SU-DHL-6 (cell line): ENCODE data around the gene FBXW2.
A peak's percentile ranks its signal among the peaks of the same experiment; 100 is the strongest.
"Not testable (repeated sequence)": the region's sequence is repeated elsewhere in the genome, so short reads cannot be mapped to it uniquely, and the experiment has no call there.

Source experiments
- H2AFZ ChIP-seq: fragments of 200-600 bp; sonication (generic); 2 replicates; pipeline ENCODE4 v1.6.1; 2014; ENCODE audit warnings: low read depth, mild to moderate bottlenecking, moderate library complexity, mixed read lengths, antibody characterized with exemption, low read length; ENCODE audit not compliant: severe bottlenecking
- H3F3A ChIP-seq: fragments of 200-600 bp; shearing (Covaris generic); 2 replicates; pipeline ENCODE4 v1.6.0; 2016; ENCODE audit warnings: antibody characterized with exemption, mild to moderate bottlenecking; ENCODE audit not compliant: insufficient read depth
- H3K27ac ChIP-seq: fragments of 200-600 bp; sonication (generic); 2 replicates; pipeline ENCODE4 v1.5.1; 2016; ENCODE audit warnings: low read depth, mild to moderate bottlenecking, low read length, moderate library complexity, mixed read lengths
- H3K27me3 ChIP-seq: fragments of 200-600 bp; sonication (generic), shearing (Covaris generic); 2 replicates; pipeline ENCODE4 v1.6.0; 2014; ENCODE audit warnings: mild to moderate bottlenecking, low read length
- H3K36me3 ChIP-seq: fragments of 200-600 bp; sonication (generic); 2 replicates; pipeline ENCODE4 v1.6.1; 2014; ENCODE audit warnings: mild to moderate bottlenecking, low read length, mixed read lengths
- H3K4me2 ChIP-seq: fragments of 300-600, 200-600 bp; shearing (Covaris generic), sonication (generic); 2 replicates; pipeline ENCODE4 v1.6.0; 2014; ENCODE audit warnings: low read length, low read depth, mild to moderate bottlenecking; ENCODE audit not compliant: poor library complexity, severe bottlenecking
- H3K4me3 ChIP-seq: fragments of 200-600 bp; sonication (generic); 2 replicates; pipeline ENCODE4 v1.5.1; 2014; ENCODE audit warnings: antibody characterized with exemption, low read length, mild to moderate bottlenecking, mixed read lengths; ENCODE audit not compliant: insufficient read depth, poor library complexity, severe bottlenecking
- H3K79me2 ChIP-seq: fragments of 200-600 bp; sonication (generic); 2 replicates; pipeline ENCODE4 v1.6.1; 2014; ENCODE audit warnings: mild to moderate bottlenecking, low read length, moderate library complexity; ENCODE audit not compliant: insufficient read depth
- H3K9ac ChIP-seq: fragments of 200-600 bp; sonication (generic); 2 replicates; pipeline ENCODE4 v1.7.0; 2014; ENCODE audit warnings: mild to moderate bottlenecking, low read length
- H3K9me2 ChIP-seq: fragments of 200-600 bp; sonication (generic); replicated peaks from 2 replicates; pipeline ENCODE4 v1.6.1; 2014; ENCODE audit warnings: low read length; ENCODE audit not compliant: insufficient read depth
- H3K9me3 ChIP-seq: fragments of 200-600 bp; sonication (generic); 2 replicates; pipeline ENCODE4 v1.6.1; 2014; ENCODE audit warnings: low read length, mixed read lengths; ENCODE audit not compliant: insufficient read depth
- H4K20me1 ChIP-seq: fragments of 200-600 bp; sonication (generic); 2 replicates; pipeline ENCODE4 v1.6.1; 2014; ENCODE audit warnings: low read depth, mild to moderate bottlenecking, antibody characterized with exemption, low read length, moderate library complexity, mixed read lengths
- EZH2phosphoT487 ChIP-seq: fragments of 200-600 bp; sonication (generic), shearing (Covaris generic); conservative IDR thresholded peaks from 2 replicates; pipeline ENCODE4 v1.6.1; 2018; ENCODE audit warnings: mild to moderate bottlenecking, antibody characterized with exemption, low read length, moderate library complexity, mixed read lengths
- TF ChIP-seq, protein P1 (sequence below): fragments of 200-600 bp; sonication (generic); IDR thresholded peaks from one replicate; pipeline ENCODE4 v1.5.1; 2017; ENCODE audit warnings: antibody characterized with exemption, mild to moderate bottlenecking, low read length, moderate library complexity; ENCODE audit not compliant: insufficient read depth, poor library complexity, severe bottlenecking

The FBXW2 gene

DNA sequence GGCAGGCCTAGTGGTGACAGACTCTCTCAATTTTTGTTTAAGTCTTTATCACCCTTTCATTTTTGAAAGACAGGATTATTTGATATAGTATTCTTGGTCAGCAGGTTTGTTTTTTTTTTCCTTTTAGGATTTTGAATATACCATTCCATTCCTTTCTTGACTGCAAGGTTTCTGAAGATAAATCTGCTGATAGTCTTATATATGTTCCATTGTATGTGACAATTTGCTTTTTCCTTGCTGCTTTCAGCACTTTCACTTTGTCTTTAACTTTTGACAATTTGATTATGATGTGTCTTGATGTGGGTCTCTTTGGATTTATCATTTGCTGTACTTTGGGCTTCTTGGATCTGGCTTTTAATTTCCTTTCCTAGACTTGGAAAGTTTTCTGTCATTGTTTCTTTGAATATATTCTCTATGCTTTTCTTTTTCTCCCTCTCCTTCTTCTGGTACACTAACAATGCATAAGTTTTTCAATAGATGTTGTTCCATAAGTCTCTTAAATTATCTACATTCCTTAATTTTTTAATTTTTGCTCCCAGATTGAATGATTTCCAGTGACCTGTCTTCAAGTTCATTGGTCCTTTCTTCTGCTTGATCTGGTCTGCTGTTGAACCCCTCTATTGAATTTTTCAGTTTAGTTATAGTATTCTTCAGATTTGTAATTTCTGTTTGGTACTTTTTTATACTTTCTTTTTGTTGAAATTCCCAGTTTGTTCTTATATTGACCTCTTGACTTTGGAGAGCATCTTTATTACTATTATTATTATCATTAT lies 14.6 kb upstream of the FBXW2 start:
- Histone ChIP-seq H3K9me3 (peaks cover 7% of the 10 kb centered on the region; the same call in 1 of the 2 replicates), H3K4me3 (no peak overlapping the region), H3K79me2 (no peaks in the 10 kb centered on the region)

DNA sequence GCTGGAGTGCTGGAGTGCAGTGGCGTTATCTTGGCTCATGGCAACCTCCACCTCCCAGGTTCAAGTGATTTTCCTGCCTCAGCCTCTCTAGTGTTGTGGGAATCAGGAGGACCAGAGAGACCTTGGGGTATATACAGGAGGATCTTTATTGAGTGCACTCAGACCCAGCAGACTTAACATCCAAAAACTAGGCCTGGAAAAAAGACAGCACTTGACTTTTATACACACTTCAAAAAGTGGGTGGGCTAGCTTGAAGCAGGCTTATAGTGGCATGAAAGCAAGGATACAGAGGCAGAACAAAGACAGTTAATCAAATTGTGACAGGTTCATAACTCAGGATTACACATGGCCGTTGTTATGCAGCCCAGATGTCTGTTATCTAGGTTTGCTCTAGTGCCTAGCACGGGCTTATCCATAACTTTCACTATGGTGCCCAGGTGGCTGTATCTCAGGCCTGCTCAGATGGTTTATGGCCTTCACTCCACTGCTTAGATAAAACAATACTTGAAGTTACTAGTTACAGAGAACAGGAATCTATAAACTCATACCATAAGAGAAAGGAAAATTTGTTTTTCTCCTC lies 11.7 kb upstream of the FBXW2 start:
- not testable (repeated sequence) for H3K9me3 ChIP-seq, H2AFZ ChIP-seq, H3K27ac ChIP-seq, H3K9me2 ChIP-seq, H3K36me3 ChIP-seq, H3F3A ChIP-seq, H3K79me2 ChIP-seq, H3K27me3 ChIP-seq, H3K4me2 ChIP-seq, H4K20me1 ChIP-seq, H3K9ac ChIP-seq, H3K4me3 ChIP-seq

More for the DNA sequence above, 14.6 kb upstream of the FBXW2 start:
- H3K9me2 ChIP-seq = no peaks in the 10 kb centered on the region
- H3F3A ChIP-seq = no peaks in the 10 kb centered on the region
- H4K20me1 ChIP-seq = no peaks in the 10 kb centered on the region
- H3K27ac ChIP-seq = no peak overlapping the region
- no peak overlapping the region for H2AFZ ChIP-seq
- H3K27me3 ChIP-seq = no peaks in the 10 kb centered on the region
- no peak overlapping the region for H3K4me2 ChIP-seq
- no peak overlapping the region for H3K9ac ChIP-seq
- TF ChIP-seq EZH2phosphoT487 = no peak
- TF ChIP-seq, protein P1, sequence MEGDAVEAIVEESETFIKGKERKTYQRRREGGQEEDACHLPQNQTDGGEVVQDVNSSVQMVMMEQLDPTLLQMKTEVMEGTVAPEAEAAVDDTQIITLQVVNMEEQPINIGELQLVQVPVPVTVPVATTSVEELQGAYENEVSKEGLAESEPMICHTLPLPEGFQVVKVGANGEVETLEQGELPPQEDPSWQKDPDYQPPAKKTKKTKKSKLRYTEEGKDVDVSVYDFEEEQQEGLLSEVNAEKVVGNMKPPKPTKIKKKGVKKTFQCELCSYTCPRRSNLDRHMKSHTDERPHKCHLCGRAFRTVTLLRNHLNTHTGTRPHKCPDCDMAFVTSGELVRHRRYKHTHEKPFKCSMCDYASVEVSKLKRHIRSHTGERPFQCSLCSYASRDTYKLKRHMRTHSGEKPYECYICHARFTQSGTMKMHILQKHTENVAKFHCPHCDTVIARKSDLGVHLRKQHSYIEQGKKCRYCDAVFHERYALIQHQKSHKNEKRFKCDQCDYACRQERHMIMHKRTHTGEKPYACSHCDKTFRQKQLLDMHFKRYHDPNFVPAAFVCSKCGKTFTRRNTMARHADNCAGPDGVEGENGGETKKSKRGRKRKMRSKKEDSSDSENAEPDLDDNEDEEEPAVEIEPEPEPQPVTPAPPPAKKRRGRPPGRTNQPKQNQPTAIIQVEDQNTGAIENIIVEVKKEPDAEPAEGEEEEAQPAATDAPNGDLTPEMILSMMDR = no peak
- H3K36me3 ChIP-seq = peaks cover 6% of the 10 kb centered on the region

DNA sequence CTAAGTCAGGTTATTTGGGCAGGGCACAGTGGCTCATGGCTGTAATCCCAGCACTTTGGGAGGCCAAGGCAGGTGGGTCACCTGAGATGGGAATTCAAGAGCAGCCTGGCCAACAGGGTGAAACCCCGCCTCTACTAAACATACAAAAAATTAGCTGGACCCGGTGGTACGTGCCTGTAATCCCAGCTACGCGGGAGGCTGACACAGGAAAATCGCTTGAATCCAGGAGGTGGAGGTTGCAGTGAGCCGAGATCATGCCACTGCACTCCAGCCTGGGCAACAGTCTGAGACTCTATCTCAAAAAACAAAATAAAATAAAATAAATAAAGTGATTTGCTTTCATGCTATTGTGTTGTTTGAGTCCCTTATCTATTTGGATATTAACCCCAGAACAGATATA lies 8.2 kb upstream of the FBXW2 start:
- Histone ChIP-seq H2AFZ (no peak overlapping the region), H3K27me3 (no peaks in the 10 kb centered on the region), H3K27ac (no peak overlapping the region), H3K9me3 (no peaks in the 10 kb centered on the region; the same call in 1 of the 2 replicates), H3K79me2 (no peaks in the 10 kb centered on the region), H3K36me3 (no peaks in the 10 kb centered on the region), H3K4me2 (no peak overlapping the region), H3K4me3 (no peak overlapping the region), H3K9ac (no peak overlapping the region), H3F3A (no peaks in the 10 kb centered on the region), H3K9me2 (no peaks in the 10 kb centered on the region), H4K20me1 (no peaks in the 10 kb centered on the region)
- TF ChIP-seq, protein P1 = no peak
- TF ChIP-seq EZH2phosphoT487 = no peak

DNA sequence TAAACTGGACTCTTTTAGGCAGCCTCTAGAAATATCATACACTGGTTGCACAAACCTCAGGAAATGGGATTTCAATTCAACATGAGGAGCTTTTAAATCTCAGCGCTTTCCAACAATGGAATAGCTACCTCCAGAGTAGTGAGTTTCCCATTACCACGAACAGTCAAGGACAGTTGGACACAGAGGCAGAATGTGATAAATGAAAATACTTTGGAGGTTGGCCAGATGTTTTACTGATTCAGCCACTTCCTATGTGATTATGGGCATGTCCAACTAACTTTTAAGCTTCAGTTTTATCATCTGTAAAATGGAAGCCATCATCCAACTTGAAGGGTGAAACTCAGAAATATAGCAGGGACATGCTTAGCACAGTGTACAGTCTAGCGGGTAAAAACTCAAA lies 2.1 kb downstream of the FBXW2 start:
- Histone ChIP-seq H3K36me3 (peaks cover 8% of the 10 kb centered on the region; the same call in 1 of the 2 replicates), H4K20me1 (no peaks in the 10 kb centered on the region), H3K9me3 (no peaks in the 10 kb centered on the region), H3F3A (no peaks in the 10 kb centered on the region), H3K27me3 (no peaks in the 10 kb centered on the region), H2AFZ (no peak overlapping the region), H3K79me2 (peaks cover 73% of the 10 kb centered on the region), H3K4me3 (no peak overlapping the region), H3K9me2 (no peaks in the 10 kb centered on the region), H3K9ac (no peak overlapping the region), H3K4me2 (peak overlapping the region; percentile 86), H3K27ac (no peak overlapping the region)
- TF ChIP-seq, protein P1 = no peak
- no peak for TF ChIP-seq EZH2phosphoT487
